AG09319 (cell line): Measurements from ENCODE around the gene NPSR1.
"Not testable (repeated sequence)": the region's sequence is repeated elsewhere in the genome, so short reads cannot be mapped to it uniquely, and the experiment has no call there.

Source experiments
- DNase-seq: peaks from one replicate; pipeline ENCODE4 v3.0.0-alpha.2; 2010; ENCODE audit warnings: low read depth; ENCODE audit errors: extremely low read depth
- CTCF ChIP-seq: IDR thresholded peaks from 2 replicates; pipeline ENCODE4 v1.5.1; 2011; ENCODE audit warnings: low read depth, mild to moderate bottlenecking, inconsistent platforms, low read length, moderate library complexity

The NPSR1 gene

DNA sequence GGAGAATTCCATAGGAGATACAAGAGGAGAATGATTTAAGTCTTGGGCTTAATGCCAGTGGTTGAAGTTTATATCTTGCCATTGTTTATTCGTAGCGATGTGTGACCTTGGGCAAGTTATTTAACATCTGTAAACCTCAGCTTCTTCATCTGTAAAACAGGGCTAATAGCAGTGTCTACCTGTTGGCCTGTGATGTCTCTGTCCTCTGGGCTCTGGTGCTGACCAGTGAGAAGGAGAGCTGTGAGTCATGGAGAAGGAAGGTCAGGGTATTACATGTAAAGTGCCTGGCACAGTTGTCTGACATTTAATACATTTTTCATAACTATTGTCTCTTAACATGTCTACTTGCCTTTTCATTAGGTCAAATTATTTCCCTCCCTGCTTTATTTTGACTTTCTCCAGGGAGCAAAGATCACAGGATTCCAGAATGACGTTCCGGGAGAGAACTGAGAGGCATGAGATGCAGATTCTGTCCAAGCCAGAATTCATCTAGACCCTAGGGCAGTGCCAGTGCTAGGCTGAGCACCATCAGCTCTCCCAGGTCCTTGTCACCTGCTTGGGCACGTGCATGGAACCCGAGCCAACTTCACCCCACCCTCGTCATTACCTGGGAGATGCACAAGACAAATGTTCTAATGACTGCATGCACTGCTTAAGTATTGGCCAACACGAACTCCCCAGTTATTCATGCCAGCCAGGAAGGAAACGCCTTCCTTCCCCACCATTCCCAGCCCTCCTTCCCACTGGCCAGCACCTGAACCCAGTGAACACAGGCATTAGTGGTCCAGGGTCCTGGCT is 191.3 kb downstream of the NPSR1 start:
- no peak for DNase-seq
- no peak for TF ChIP-seq CTCF

DNA sequence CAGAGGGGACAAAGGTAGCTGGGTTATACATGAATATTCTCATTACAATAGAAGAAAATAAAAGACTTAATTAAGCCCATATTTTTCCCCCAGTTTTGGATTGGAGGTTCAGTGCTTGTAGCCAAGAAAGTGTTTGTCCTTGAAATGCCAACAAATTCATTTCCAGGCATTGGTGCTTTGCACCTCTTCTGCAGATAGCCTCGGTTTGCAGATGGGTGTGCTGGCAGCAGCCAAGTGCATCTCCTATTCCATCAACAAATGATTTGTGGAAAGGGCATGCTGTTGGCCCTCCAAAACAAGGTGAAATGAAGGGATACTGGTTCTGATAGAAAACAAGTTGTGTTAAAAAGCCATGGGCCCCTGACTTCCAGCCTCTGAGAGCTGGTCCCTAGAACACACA is 192.0 kb downstream of the NPSR1 start:
- no peak for DNase-seq

DNA sequence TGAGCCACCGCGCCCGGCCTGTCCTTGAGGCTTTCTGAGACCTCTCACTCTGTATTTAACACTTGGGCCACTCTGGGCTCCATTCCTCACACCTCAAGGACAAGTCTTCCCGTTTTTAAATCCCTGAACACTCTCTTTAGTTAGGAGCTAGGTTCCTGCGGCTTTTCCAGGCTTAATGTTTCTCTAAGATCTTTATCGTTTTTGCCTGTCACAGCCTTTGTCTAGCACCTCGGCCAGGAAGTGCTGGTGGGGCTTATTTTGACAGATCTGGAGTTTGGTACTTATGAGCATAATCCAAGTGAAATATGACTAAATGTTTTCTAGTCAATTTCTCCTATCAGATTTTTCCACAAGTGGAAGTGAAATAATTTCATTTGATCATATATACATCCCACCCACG is 192.7 kb downstream of the NPSR1 start:
- no peak for TF ChIP-seq CTCF
- DNase-seq: no peak

More for the DNA sequence above, 192.0 kb downstream of the NPSR1 start:
- TF ChIP-seq CTCF: no peak

DNA sequence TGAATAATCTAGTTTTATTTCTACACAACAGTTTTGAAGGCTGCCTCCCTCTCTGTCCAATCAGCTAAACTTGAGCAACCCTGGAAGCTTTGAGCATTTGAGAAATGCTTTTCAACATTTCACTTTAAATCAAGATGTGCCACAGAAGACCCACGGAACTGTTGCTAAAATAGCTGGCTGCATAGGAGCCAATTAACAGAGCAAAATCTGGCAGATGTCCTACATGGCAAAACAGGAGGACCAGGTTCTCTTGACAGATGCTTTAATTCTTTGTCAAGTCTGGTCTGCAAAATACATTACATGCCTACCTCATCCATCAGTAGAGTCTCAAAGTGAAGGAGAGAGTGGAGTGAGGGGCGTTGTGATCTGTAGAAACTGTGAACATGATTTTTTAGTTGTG is 193.4 kb downstream of the NPSR1 start:
- no peak for TF ChIP-seq CTCF
- no peak for DNase-seq

DNA sequence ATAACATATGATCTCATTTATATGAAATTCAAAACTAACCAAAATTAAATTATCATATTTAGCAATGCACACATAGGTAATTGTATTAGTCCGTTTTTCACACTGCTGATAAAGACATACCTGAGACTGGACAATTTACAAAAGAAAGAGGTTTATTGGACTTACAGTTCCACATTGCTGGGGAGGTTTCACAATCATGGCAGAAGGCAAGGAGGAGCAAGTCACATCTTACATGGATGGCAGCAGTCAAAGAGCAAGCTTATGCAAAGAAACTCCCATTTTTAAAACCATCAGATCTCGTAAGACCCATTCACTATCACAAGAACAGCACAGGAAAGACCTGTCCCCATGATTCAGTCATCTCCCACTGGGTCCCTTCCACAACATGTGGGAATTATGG is 200.4 kb downstream of the NPSR1 start:
- not testable (repeated sequence) for DNase-seq

DNA sequence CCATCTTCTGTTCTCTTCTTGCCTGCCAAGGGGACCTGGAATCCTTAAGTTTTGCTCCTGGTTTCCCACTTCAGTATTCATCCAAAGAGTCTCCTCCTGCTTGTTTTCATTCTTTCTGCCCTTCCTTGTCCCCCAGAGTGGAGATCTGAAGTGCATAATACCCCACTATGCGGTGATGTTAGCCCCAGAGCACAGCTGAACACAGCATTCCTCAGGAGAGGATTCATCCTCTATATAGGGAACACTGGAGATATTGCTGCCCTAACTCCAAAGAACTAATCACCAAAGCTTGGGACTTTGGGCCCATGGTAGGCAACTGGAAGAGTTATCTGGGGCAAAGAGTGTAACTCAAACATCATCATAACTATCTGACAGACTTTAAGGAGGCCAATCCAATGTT is 201.3 kb downstream of the NPSR1 start:
- not testable (repeated sequence) for DNase-seq

DNA sequence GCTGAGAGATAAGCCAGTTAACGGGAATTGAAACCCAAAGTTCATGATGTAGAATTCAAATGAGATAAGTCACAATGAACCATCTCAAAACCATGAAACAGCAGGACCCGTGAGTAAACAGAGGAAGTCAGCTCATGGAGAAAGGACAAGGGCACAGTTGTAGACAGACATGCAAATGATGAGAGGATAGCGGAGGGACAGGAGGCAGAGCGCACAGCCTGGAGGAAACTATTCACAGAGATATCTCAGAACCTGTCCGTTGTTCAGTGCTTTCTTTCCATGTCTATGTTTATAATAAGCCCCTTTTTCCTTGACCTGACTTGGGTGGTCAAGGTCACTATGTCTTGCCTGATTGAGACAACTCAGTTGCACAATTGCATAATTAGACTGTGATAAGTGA is 208.2 kb downstream of the NPSR1 start:
- not testable (repeated sequence) for DNase-seq

DNA sequence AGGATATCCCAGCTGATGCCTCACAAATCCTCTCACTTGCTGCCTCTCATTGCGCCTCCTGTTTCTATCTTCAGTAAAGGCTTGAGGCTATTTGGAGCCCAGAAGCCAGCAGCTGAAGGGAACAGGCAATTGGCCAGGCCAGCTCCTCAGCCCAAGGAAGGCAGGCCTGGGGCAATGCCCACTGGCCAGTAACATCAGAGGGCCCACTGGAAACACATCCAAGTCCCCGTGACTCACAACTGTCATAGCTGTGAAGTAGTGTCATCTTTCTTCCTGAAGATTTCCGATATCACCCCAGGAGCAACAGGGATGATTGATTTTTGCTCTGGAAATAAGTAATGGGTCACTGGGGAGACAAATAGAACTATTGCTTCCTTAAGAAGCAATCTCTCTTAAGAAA is 209.3 kb downstream of the NPSR1 start:
- not testable (repeated sequence) for DNase-seq

DNA sequence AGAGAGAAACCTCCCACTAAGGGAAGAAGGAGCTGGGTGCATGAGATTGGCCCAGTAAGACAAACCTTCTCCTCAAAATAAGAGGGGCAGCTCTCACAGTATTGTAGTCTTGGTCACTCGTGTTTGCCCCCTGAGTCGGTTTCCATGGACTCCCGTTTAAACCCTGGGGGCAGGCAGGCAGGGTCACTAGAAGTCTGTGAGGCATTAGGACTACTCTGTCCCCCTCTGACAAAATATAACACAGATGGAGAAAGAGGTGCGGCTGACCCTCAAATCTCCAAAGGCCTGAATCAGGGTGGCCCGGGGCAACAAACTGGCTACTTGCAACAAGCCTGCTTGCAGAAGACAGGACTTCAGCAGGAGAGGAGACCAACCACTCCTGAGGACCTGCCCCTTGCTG is 210.6 kb downstream of the NPSR1 start:
- not testable (repeated sequence) for DNase-seq

DNA sequence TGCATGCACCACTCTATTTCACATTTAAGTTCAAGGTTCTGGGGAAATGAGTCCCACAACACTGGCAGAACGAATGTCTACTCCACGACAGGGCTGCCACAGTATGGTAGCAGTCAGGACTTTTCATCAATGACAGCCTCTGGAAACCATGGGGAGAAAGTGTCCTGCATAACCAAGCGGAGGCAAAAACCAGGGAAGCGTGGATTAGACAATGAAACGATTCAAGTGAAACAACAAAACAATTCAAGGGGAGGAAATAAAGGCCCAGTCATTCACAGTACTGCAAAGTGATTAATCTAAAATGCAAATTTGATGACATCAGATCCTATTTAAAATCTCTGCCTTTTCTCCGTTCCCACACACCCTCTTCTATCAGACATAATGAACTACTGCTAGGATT is 211.0 kb downstream of the NPSR1 start:
- no peak for DNase-seq
- no peak for TF ChIP-seq CTCF

DNA sequence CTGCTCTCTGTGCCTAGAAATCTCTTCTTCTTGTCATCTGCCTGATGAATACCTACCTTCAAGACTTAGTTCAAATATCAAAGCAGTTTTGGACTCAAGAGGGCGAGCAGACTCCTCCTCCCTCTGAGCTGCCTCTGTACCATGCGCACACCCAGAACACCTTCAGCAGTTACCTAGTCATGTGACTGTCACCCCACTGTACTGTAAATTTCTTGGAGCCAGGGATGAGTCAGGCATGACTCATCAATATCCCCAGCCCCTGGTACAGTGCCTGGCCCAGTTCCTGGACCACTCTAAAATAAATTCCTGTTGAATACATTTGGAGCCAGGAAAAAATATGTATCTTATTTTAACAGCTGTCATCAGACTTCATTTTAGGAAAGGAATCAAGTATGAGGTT is 212.0 kb downstream of the NPSR1 start:
- not testable (repeated sequence) for DNase-seq

DNA sequence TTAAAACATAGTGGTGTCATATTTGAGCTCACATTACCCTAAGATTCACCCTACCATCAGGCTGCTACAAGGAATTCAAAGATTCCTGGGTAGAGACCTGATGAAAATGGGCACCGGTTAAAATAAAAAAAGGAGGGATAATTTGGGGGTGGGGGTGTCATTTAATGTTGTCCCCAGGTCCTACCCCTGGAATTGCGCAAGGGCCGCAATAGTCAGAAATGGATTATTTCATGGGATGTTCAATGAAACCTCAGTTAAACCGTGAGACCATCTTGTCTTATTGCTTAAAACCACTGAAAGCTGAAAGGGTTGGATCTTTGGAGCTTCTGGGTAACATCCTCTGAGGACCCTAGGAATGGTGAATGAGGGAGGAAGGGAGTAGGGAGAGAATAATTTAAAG is 216.3 kb downstream of the NPSR1 start:
- DNase-seq: not testable (repeated sequence)
